Measurements from ENCODE around the gene GABRA5. TPM values are rescaled to one million over a fixed set of nuclear protein-coding genes. Genes with fewer than 3 reads are reported as not detected.

The GABRA5 gene
- total RNA-seq, 1 donor from 2014 or later = not detected

DNA sequence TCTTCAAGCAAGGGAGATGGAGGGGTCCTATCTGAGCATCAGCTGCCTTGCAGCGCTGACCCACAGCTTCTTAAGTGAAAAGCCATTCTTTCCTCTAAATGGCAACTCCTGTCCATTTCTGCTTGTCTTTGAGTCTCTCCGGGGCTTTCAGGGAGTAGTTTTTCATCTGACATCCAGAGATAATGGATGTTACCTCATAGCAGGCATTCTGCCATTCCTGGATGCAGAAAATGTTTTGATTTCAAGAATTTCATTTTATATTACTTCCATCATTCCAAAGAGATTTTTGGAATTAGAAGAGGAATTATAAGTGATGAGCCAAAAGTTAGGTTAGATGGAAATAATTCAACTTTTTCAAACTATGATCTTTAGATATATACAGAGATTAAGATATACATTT lies 59.2 kb downstream of the GABRA5 start:
- no peak for DNase-seq (ENCODE audit: low read depth in 2 of 2)

DNA sequence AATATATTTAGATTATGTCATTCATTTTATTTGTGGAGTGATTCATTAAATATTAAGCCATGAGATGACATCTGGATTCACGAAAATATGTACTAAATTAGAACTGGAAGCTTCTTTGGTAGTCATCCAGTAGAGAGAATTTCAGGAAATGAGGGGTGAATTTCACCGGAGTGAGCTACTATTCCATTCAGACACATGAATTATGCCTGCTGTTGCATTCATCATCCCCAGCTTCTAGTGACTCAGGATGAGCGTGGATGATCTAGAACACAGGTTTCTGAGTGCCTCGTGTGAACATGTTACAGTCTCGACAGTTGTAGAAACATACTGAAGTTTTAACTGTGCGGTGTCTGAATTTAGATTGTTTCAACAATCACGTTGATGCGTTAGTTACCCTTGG lies 61.2 kb downstream of the GABRA5 start:
- DNase-seq (ENCODE audit: low read depth in 2 of 2) = no peak

DNA sequence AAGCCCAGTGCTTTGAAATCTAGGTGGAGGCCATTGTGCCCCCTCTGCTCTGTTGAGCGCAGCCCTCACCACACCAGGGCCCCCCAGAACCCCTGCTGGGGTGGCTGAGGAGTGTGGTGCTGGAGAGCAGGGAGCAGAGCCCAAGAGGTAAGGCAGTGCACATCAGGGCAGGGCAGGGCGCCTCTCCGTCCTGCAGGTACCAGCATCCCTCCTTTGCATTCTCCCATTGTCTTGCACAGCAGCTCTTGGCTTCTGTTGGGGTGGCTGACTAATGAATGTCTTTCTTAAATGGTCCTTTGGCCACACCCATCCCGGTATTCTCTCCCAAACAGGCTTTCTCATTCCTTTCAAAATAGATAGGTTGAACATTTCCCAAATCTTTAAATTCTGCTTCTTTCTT lies 62.7 kb downstream of the GABRA5 start:
- no peak for DNase-seq (ENCODE audit: low read depth in 2 of 2)

DNA sequence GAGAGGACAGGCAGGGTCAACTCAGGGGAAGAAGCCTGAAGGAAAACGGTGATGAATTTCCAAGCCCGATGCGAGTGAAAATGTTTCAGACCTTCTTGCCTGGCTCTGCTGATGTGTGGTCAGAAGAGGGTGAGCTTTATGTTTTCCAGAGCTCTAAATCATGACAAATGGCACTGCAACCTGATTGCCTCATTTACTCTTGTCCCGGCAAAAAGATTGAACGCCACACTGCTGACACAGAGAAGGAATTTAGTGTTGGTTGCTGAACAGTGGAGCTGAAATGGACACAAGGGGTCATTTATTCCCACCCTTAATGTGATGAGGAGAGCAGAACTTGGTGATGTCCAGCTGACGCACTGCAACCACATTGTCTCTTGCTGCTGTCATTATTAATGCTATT lies 68.0 kb downstream of the GABRA5 start:
- no peak for DNase-seq (ENCODE audit: low read depth in 2 of 2)

DNA sequence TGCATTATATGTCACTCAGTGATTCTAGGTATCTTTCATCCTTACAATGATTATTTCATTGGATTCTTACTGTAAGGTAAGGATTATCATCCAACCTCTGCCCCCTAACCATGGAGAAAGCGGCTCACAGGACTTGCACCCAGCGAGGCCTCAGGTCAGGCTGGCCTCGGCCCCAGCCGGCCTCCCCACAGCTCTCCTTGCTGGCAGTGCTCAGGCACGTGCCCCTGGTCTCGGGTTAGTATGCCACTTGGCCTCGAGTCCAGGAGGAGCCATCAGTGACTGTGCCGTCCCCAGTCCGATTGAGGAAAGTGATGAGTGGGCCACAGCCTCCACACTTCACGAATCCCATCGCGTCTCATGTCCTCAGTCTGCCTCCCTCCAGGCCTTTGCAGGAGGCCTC lies 68.5 kb downstream of the GABRA5 start:
- no peak for DNase-seq (ENCODE audit: low read depth in 2 of 2)

DNA sequence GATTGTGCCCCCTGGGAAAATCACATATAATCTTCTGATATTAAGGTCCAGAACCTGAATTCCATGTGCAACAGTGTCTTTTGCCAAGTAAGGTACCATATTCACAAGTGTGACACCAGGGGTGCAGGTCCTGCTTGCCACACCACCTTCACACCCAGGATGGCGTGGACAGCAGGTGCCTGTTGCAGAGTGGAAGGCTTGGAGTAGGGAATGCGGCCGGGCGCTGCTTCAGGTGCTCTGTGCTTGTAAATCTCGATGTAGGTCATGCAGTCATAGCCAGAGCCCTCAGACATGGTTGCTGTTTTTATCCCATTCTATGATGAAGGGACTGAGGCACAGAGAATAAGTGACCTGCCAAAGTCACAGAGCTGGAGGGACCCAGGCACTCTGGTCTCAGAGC lies 69.6 kb downstream of the GABRA5 start:
- DNase-seq (ENCODE audit: low read depth in 2 of 2) = no peak

DNA sequence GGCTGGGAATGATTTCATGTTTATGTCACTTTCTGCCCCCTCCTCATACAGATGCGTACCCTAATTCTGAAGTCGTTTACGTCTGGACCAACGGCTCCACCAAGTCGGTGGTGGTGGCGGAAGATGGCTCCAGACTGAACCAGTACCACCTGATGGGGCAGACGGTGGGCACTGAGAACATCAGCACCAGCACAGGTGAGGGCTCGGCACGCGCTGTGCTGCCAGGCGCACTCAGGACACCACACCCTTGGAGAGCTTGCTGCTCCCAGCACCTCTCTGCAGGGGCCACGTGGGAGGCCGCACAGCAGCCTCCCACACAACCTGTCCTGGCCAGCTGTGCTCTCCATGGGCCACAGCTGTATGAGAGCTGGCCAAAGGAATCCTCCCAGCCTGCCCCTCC lies 70.3 kb downstream of the GABRA5 start:
- DNase-seq (ENCODE audit: low read depth in 2 of 2) = no peak

DNA sequence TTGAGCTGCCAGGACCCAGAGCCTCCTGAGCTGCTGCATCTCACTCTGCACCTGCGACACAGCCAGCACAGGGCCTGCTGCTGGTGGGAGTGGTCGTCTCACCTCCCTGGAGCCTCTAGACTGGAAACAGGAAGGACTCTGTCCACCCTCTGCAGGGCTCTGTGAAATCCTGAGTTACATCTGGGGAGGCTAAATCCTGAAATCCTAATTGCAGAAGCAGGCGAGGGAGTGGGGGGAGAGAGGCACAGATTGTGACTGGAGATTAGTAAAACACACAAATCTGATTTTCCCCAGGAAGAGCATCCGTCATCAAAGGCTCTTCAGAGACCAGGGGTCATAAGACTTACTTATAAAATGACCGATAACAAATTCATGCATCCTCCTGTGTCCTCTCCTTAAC lies 72.5 kb downstream of the GABRA5 start:
- DNase-seq (ENCODE audit: low read depth in 2 of 2) = no peak

DNA sequence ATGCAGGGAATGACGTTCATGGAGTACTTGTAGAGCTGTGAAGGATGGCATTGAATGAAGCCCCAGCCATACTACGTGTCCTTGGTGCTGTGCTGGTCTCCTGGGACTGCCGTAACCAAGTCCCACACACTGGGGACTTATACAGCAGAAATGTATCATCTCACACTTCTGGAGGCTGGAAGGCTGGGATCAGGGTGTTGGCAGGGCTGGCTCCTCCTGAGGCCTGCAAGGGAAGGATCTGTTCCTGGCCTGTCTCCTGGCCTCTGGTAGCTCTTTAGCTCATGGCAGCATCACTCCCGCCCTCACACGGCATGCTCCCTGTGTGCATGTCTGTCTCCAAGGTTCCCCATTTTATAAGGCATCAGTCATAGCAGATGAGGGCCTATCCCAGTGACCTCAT lies 74.6 kb downstream of the GABRA5 start:
- DNase-seq (ENCODE audit: low read depth in 2 of 2) = no peak

DNA sequence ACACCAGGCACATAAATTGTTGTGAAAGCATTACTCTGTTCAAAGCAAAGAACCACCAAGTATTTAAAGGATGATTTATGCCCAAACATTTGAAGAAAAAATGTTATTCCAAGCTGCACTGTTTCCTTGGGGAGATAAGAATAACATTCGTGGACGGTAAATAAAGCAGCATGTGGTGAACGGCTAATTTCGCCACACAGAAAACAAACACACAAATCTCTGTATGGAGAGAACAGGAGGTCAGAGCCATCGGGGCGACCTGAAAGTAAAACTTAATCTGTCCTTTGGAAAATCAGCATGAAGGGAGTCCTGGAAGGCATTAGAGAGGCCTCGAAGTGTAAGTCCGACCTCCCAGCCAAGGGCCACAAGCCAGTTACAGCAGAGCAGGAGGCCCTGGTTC lies 77.0 kb downstream of the GABRA5 start:
- DNase-seq (ENCODE audit: low read depth in 2 of 2) = no peak

DNA sequence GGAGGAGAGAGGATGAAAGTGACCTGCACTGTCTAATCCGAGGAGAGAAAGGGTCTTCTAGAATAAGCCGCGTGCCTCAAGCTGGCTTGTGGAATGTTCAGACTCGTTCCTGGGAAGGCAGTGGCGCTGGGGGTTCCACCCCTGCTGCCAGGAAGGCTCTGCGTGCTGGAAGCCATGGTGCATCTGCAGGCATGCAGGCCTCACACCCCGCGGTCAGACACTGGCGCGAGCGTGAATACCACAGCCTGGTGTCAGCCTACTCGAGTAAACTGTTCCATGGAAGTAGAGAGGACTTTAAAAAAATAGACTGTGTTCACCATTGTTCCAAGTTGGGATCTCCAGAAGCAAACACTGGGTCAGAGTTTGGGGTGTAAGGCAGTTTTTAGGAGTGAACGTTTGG lies 78.2 kb downstream of the GABRA5 start:
- DNase-seq (ENCODE audit: low read depth in 2 of 2) = no peak

DNA sequence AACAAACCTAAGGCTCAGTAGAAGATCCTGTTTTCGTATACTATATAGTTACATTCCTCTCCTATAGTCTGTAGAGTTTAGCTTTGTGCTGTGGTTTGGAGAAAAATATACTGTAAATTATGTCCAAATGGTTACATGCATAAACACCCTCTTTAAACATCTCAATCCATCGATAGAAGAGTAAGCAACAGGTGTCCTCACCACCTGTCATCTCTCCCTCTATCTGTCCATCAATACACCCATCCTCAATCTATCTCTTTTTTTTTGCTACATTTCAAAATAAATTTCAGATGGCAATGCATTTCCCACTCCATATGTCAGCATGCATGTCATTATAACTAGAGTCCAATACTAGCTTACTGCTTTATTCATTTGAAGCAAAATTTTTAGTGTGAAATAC lies 83.1 kb downstream of the GABRA5 start:
- no peak for DNase-seq (ENCODE audit: low read depth in 2 of 2)

DNA sequence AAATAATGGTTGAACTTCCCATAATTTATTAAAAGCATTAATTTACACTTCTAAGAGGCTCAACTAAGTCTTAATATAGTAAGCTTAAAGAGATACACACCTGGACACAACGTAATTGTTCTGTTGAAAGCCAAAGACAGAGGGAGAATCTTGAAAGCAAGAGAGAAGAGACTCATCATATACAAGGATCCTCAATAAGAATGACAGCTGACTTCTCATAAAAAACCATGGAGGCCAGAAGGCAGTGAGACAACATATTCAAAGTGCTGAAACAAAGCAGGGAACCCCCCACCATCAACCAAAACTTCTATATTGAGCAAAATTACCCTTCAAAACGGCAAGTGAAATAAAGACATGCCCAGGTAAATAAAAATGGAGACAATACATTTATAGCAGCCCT lies 87.5 kb downstream of the GABRA5 start:
- no peak for DNase-seq (ENCODE audit: low read depth in 2 of 2)

DNA sequence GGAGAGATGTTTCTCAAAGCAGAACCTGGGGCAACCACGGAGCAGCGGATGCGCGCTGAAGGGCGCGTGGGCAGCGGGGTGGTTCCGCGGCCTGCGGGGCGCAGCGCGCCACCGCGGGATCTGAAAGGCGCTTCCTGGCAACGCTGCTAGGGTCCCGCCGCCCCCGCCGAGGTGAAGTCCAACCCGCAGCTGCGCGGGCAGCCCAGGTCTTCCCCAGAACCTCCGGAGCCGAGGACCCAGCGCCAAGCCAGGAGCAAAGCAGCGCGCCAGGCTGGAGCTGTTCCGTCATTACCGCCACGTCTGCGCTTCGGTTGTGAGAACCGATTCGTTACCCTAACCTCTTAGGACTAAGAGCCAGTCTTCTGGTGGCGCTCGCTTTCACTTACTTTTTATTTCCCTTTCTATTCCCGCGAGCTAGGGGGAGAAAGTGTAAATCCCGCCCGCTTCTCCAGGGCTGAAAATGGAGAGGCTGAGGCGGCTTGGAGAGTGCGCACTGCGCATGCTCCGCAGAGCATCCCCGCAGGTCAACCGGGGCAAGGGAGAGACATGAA lies 100.9 kb downstream of the GABRA5 start:
- DNase-seq (ENCODE audit: low read depth in 2 of 2) = no peak

DNA sequence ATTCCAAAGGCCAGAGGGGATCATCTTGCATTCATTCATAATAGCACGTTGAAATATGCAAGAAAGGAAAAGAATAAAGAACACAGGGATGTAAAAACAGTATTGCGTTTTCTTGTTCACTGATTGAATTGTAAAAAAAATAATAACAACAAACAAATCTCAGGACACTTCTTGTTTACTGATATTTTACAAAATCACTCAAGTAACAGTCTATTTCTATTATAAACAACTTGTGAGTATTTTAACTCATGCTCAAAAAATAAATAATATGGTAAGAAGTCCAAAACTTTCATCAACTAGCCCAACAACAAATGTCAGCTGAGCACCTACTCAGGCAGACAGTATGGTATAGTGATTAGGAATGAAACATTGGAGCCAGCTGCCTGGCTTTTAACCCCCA lies 101.9 kb downstream of the GABRA5 start:
- no peak for DNase-seq (ENCODE audit: low read depth in 2 of 2)

DNA sequence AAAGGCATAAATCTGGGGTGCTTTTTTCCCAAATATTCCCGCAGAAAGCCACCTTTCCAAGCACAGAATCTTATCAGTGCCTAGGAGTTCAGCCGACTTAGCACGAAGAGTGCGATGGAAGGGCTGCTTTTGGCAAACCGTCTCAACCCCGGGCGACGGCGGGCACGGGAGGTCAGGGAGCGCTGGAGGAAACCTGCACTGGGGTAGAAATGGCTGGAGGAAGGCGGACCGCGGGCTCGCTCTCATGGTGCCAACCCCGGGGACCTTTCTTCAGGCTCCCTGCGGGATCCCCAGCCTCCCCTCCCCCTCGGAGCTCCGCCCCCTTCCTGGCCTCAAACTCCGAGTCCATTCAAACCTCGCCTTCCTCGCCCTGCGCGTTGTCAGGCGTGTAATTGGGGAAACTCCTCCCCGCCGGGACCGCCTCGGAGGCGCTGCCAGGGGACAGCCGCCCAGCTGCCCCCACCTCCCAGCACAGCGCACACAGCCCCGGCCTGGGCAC lies 103.9 kb downstream of the GABRA5 start, which contains the start of gene GABRG3:
GABRG3 (plus strand) TSS at position 470 of the 499 bp plus-strand sequence.
- DNase-seq (ENCODE audit: low read depth in 2 of 2) = no peak

DNA sequence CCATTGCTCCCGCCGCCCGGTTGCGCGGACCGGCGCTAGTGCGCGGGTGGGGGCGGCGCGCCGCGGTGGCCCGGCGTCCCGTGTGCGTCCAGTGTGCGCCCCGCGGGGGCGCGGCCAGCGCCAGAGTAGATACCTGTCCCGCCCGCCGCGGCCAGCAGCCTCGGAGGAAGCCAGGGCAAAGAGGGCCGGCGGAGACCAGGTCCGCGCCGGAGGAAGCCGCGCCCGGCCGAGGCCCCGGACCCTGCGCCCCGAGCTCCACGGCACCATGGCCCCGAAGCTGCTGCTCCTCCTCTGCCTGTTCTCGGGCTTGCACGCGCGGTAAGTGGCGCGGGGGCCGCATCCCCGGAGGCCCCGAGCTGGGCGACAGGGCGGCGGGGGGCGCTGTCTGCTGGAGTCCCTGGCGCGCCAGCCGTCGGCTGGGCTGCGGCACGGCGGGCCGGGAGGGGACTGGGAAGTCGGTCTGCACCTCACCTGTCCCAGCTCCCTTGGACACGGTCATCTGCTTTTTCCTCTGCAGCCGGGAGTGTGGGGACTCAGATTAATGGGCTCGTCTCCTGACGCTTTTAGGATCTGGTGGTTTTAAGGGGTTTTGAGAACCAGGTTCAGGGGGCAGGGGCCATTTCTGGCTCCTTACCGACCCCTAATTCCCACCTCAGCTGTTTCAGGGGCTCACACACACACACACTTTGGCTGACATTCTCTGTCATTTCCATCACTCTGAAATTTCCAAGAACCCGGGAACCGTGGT lies 104.6 kb downstream of the GABRA5 start:
- DNase-seq (ENCODE audit: low read depth in 2 of 2) = no peak

DNA sequence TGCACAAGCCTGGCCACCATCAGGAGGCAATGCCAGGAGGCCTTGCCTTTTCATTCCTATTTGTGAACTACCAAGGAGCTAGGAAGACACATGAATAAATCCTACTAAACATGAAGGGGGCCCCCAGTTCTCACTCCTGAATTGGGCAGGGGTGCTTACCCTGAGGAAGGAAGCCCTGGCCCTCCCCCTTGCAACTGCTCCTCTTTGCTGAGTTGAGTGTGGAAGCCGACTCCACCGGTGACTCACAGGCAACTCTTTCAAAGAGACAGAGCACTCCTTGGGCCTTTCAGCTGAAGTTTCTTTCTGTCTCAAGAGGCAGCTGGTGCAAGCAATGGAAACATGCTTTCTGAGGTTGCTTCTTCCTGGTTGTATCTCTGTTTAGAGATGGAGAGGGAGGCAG lies 105.8 kb downstream of the GABRA5 start:
- DNase-seq (ENCODE audit: low read depth in 2 of 2) = no peak

DNA sequence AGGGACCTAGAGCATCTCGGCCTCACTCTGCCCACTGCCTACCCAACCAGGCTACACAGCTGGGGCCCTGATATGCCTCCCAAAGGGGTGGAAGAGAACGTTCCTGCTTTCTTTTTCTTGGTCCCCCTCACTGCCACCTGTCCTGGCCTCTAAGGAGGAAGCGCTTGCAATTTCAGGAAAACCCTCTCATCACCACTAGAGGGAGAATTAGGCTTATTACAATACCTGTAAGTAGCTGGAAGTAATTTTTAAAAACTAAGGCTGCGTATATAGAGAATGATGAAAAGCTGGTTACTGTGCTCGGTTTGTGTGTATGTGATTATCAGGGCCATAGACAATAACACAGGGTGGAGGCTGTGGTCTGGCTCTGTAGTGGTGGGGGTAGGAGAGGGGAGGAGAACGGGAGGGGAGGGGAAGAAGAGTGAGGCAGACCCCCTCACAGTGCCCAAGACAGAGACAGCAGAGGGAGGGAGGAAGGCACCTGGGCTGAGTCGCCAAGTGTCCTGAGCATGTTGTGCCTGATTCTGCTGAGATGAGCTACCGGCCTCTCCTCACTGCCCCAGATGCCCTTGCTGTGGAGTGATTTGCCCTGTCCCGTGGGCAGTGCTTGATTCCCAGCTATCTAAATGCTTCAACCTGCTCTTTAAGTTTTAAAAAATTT lies 107.4 kb downstream of the GABRA5 start:
- peak in 1 of 2 donors; percentile 16 for DNase-seq (ENCODE audit: low read depth in 2 of 2)

DNA sequence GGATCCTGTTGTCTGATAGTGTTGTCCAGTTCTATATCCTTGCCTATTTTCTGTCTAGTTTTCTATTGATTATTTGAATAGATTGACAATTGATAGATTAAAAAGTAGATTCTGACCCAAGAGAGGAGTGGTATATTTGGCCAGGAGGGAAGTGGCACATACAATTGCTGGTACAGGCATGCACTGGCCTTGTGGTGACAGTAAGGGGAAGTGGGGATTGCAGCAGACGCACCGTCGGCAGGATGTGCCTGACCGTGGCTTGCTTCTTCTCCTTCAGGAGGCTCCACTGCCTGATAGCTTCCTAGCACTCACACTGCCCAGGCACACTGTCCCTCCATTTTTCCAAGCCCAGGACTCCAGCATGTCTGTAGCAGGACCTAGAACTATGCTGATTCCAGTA lies 114.6 kb downstream of the GABRA5 start:
- DNase-seq (ENCODE audit: low read depth in 2 of 2) = no peak

DNA sequence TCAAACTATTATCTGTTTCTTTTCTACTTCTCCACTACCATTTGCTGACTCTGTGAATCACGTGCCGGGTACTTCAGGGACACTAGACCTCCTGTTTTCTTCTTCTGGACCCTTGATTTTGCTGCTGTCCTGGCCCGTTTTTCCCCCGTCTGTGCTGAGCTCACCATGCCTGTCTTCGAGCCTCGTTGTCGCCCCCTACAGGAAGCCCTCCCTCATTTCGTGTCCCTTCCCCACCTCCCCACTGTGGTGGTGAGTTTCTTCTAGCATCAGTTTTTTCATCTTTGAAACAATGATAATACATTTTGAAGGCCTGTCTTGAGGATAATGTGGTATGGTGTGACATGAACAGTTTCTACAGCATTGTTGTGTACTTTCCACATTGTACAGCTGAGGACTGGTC lies 117.0 kb downstream of the GABRA5 start:
- no peak for DNase-seq (ENCODE audit: low read depth in 2 of 2)

DNA sequence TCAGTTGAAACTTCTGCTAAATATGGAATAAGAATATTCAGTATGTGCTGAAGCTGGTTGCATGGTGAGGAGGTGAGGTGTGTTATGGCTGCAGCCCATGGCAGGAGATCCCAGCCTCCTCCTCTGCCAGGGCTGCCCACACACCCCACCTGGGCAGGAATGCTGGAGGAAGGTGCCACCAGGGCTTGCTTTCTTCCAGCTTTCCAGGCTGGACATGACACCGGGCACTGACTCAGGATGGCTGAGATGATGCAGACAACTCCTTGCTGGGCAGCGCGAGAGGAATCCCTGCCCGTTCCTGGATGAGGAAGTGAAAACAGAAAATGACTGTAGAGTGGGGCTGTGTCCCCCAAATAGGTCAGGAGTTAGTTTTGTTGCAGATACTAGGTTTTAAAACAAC lies 118.2 kb downstream of the GABRA5 start:
- DNase-seq (ENCODE audit: low read depth in 2 of 2) = no peak

DNA sequence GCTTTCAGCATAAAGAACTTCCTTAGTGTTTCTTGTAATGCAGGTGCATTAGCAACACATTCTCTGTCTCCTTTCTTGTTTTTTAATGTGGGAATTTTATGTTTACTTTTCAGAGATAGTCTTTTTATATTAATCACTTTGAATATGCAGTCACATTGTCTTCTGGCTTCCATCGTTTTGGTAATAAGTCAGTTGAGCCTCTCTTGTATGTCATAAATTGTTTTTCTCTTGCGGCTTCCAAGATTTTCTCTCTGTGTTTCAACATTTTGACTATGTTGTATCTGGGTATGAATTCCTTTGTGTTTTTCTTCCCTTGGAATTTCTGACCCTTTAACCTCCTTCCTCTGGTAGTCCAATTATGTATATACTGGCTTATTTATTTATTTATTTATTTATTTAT lies 129.4 kb downstream of the GABRA5 start:
- no peak for DNase-seq (ENCODE audit: low read depth in 2 of 2)

All from lung microvascular endothelial cell (primary cell).